Aorta (tissue), 5 donors: ENCODE results near the gene TBL1XR1. TPM values are rescaled to one million over a fixed set of nuclear protein-coding genes. Genes with fewer than 3 reads are reported as not detected.

ENCODE experiments used
- ATAC-seq: fragments of 200-7000 bp; cut with Tn5 transposase; one replicate; pipeline ENCODE4 v1.9.1; 2022; ENCODE audit warnings: moderate library complexity; ENCODE audit not compliant: low FRiP score
- DNase-seq, 2 donors: peaks; one replicate each; pipeline ENCODE4 v3.0.0-alpha.2; 2020
- H3K27ac ChIP-seq, 2 donors: one replicate each; pipeline ENCODE4 v1.5.1; 2013; ENCODE audit warnings: low read length in 2 of 2, mild to moderate bottlenecking in 2 of 2, moderate library complexity in 2 of 2, control low read depth in 1 of 2, inconsistent platforms in 1 of 2, low read depth in 1 of 2
- H3K27me3 ChIP-seq, 2 donors: one replicate each; pipeline ENCODE4 v1.6.1; 2013; ENCODE audit warnings: control low read depth in 1 of 2, low read length in 1 of 2, mild to moderate bottlenecking in 1 of 2, moderate library complexity in 1 of 2; ENCODE audit not compliant: insufficient read depth in 2 of 2, control insufficient read depth in 1 of 2
- H3K36me3 ChIP-seq, 2 donors: one replicate each; pipeline ENCODE4 v1.6.1; 2013; ENCODE audit warnings: control low read depth in 1 of 2, low read length in 1 of 2, mild to moderate bottlenecking in 1 of 2; ENCODE audit not compliant: insufficient read depth in 2 of 2, control insufficient read depth in 1 of 2
- H3K4me1 ChIP-seq, 2 donors: one replicate each; pipeline ENCODE4 v1.6.1; 2013; ENCODE audit warnings: low read length in 2 of 2, control low read depth in 1 of 2, mild to moderate bottlenecking in 1 of 2, moderate library complexity in 1 of 2; ENCODE audit not compliant: insufficient read depth in 2 of 2, control insufficient read depth in 1 of 2
- H3K4me3 ChIP-seq, 2 donors: one replicate each; pipeline ENCODE4 v1.5.1; 2013; ENCODE audit warnings: low read length in 2 of 2, control low read depth in 1 of 2, mild to moderate bottlenecking in 1 of 2
- H3K9me3 ChIP-seq: one replicate; pipeline ENCODE4 v1.6.1; 2013; ENCODE audit warnings: mild to moderate bottlenecking, low read length; ENCODE audit not compliant: control insufficient read depth
- WGBS, 2 donors: extraction: QIAGEN DNeasy Blood & Tissue Kit; methylation state at CpG; one replicate each; pipeline ENCODE4 v1.1.7; 2013; 5-methylcytosine and 5-hydroxymethylcytosine counted together
- intact Hi-C, 2 donors: fragments of 100-400 bp; cut with DNase I; formaldehyde crosslinking; loops; one replicate each; pipeline versions ENCODE4 v1.14.2 to v1.15.0; 2022
- long read RNA-seq, 2 donors: library from polyadenylated mRNA; unstranded; transcript quantifications; one replicate each; pipeline ENCODE4 v2.0.0, GENCODE V29; 2020 to 2021
- polyA plus RNA-seq, 2 donors: library from polyadenylated mRNA; stranded (reverse); fragments of 200-250 nt; gene quantifications; one replicate each; pipeline ENCODE4 v1.2.3, GENCODE V29; 2013
- total RNA-seq, 2 donors: library from RNA; stranded (reverse); fragmentation: NEBNext Ultra II Directional; extraction: Animal tissue kit (Norgen Biotek cat#: 25700); gene quantifications; one replicate each; pipeline ENCODE4 v1.2.1, GENCODE V29; 2021
- donor health status: healthy with polysubstance abuse.
- donor health status: Bipolar disorder and iron deficiency.
- donor health status: DM: no; HTN: no; CAD: no.
- donor health status: DM: no; HTN: no; CAD: no.
- donor health status: DM: yes; HTN: yes; CAD: no.

Gene TBL1XR1
- total RNA-seq = 100 to 1,000 TPM; 129 to 200 TPM
- 10 to 100 TPM; 19.0 to 33.6 TPM for polyA plus RNA-seq
- long read RNA-seq, donor 1, full-length matches to known transcripts = 6 of 28 reads
- long read RNA-seq, donor 1, partial matches to known transcripts = 2 of 28 reads
- long read RNA-seq, donor 1, other reads (novel, unspliced or antisense) = 20 of 28 reads
- long read RNA-seq, donor 2, full-length matches to known transcripts = 8 of 36 reads
- long read RNA-seq, donor 2, partial matches to known transcripts = 11 of 36 reads
- long read RNA-seq, donor 2, other reads (novel, unspliced or antisense) = 17 of 36 reads

DNA sequence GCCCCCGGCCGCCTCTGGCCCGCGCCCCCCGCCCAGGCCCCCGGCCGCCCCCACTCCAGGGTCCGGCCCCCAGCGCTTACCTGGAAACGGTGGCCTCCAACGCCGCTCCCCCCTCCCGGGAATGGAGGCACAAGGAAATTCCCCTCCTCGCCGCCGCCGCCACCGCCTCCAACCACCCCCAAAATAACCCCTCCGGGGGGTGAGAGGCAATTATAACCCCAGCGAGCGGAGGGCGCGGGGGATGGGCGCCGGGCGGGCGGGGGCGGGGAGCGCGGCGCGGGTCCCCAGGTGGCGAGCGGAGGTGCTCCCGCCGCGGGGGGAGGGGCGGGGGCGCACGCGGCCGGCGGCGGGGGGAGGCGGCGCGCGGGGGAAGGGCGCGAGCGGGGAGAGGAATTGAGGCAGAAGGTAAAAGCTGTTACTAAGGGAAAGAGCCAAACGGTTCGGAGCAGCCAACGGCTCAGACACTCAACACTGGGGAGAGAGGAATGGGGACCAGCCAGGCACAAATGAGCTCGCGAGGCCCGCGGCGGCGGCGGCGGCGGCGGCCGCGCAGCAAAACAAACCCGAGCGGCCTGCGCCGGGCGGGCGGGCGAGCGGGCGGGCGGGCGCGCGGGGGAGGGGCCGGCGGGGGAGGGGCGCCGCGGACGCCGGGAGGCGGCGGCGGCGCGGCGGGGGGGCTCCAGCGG lies at the start of gene TBL1XR1:
Gene TBL1XR1, minus strand, starts transcription at position 442 of the 686 bp plus-strand sequence. CDS start 132,505 bp downstream, outside the sequence.
- peaks cover 0 to 3% of the 10 kb centered on the region in 2 donors for H3K4me1 ChIP-seq
- peak; percentile 95 to 96 for DNase-seq
- H3K9me3 ChIP-seq = no peaks in the 10 kb centered on the region
- peak within 1 kb of the TSS; percentile 99 to 100 for H3K4me3 ChIP-seq
- intact Hi-C loops = loop anchor here (1.0 to 10.0 kb wide), 7 partner anchors 72 to 1128 kb away; no protein-coding TSS in a partner anchor
- ATAC-seq = peak; percentile 90
- 1% methylated on average over 34 to 93 of the region's 93 CpGs for WGBS, 2 donors
- H3K27me3 ChIP-seq = no peaks in the 10 kb centered on the region
- no peaks in the 10 kb centered on the region for H3K36me3 ChIP-seq
- H3K27ac ChIP-seq = peak within 1 kb of the TSS; percentile 87 to 94

- Histone ChIP-seq H3K27ac (no peak overlapping the region), H3K9me3 (no peaks in the 10 kb centered on the region), H3K4me1 (no peaks in the 10 kb centered on the region), H3K4me3 (no peak overlapping the region), H3K27me3 (no peaks in the 10 kb centered on the region), H3K36me3 (no peaks in the 10 kb centered on the region)
- DNase-seq (no peak), ATAC-seq (no peak)
- intact Hi-C loops = no loop called here
- 97 to 99% methylated on average over 6 of the region's 6 CpGs for WGBS, 2 donors
Measured at GRCh38 chr3:177245250-177245649, 48.0 kb upstream of the TBL1XR1 start.

- Histone ChIP-seq H3K9me3 (no peaks in the 10 kb centered on the region), H3K4me1 (no peaks in the 10 kb centered on the region), H3K4me3 (no peak overlapping the region), H3K27ac (no peak overlapping the region), H3K27me3 (no peaks in the 10 kb centered on the region), H3K36me3 (no peaks in the 10 kb centered on the region)
- WGBS, 2 donors = 94 to 96% methylated on average over 3 of the region's 3 CpGs
- no peak for ATAC-seq
- no peak for DNase-seq
- intact Hi-C loops = no loop called here
Measured at GRCh38 chr3:177244606-177245005, 47.3 kb upstream of the TBL1XR1 start.

DNA sequence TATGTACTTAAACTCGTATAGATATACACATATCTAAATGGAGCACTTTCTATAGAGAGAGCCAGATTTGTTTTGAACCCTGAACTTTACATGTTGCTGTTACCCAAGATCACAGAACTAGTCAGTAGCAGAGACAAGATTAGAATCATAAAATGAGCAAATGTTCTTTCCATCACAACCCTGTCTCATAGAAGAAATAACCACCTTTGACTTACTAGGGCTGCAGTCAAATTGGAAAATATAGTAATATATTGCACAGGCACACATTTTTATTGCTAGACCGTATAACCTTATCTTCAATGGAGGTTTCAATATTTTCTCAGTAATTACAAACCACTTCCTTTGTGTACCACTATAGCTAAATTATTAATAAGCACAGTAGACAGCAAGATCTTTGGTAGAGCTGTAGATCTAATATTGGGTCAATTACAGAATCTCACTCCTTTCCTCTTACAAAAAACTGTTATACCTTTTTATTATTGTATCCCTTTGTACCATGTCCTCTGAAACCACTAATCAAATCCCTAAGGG lies 41.5 kb upstream of the TBL1XR1 start:
- Histone ChIP-seq H3K9me3 (no peaks in the 10 kb centered on the region), H3K4me3 (no peak overlapping the region), H3K27me3 (no peaks in the 10 kb centered on the region), H3K36me3 (no peaks in the 10 kb centered on the region), H3K27ac (no peak overlapping the region), H3K4me1 (no peaks in the 10 kb centered on the region)
- 84 to 88% methylated on average over 2 of the region's 2 CpGs for WGBS, 2 donors
- DNase-seq (no peak), ATAC-seq (no peak)
- intact Hi-C loops = no loop called here

GRCh38 chr3:177237206-177237605 lies 39.9 kb upstream of the TBL1XR1 start:
- no peaks in the 10 kb centered on the region for H3K27me3 ChIP-seq
- no peak overlapping the region for H3K27ac ChIP-seq
- ATAC-seq (no peak), DNase-seq (no peak)
- intact Hi-C loops = no loop called here
- H3K36me3 ChIP-seq = no peaks in the 10 kb centered on the region
- H3K4me3 ChIP-seq = no peak overlapping the region
- H3K9me3 ChIP-seq = no peaks in the 10 kb centered on the region
- 77 to 80% methylated on average over 4 of the region's 4 CpGs for WGBS, 2 donors
- no peaks in the 10 kb centered on the region for H3K4me1 ChIP-seq

DNA sequence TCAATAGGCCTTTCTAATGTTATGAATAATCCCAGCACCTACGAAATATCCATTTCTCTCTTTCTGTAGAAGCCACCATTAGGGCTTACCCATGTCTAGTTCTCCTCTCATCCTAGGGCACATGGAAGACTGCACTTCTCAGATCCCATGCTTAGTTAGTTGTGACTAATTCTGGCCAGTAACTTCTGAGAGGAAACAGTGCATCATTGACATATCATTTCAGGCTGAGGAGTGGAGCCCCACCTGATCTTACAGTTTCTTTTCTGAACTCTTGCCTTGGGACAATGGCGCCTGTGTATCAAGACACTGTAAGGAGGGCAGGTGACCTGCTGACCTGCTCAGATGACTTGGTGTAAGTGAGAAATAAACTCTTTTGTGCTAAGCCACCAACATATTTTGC lies 39.4 kb upstream of the TBL1XR1 start:
- Histone ChIP-seq H3K27ac (no peak overlapping the region), H3K4me1 (no peaks in the 10 kb centered on the region), H3K27me3 (no peaks in the 10 kb centered on the region), H3K9me3 (no peaks in the 10 kb centered on the region), H3K36me3 (no peaks in the 10 kb centered on the region), H3K4me3 (no peak overlapping the region)
- WGBS, 2 donors = 93 to 97% methylated on average over 2 of the region's 2 CpGs
- ATAC-seq (no peak), DNase-seq (no peak)
- intact Hi-C loops = no loop called here

- intact Hi-C loops = no loop called here
- Histone ChIP-seq H3K9me3 (no peaks in the 10 kb centered on the region), H3K4me1 (no peaks in the 10 kb centered on the region), H3K36me3 (no peaks in the 10 kb centered on the region), H3K27ac (no peak overlapping the region), H3K27me3 (no peaks in the 10 kb centered on the region), H3K4me3 (no peak overlapping the region)
- no peak for DNase-seq
- 91 to 92% methylated on average over 2 of the region's 2 CpGs for WGBS, 2 donors
- no peak for ATAC-seq
Measured at GRCh38 chr3:177234121-177234520, 36.8 kb upstream of the TBL1XR1 start.

- no peak for ATAC-seq
- no peak for DNase-seq
- intact Hi-C loops = no loop called here
- Histone ChIP-seq H3K36me3 (no peaks in the 10 kb centered on the region), H3K4me3 (no peak overlapping the region), H3K4me1 (no peaks in the 10 kb centered on the region), H3K27me3 (no peaks in the 10 kb centered on the region), H3K9me3 (no peaks in the 10 kb centered on the region), H3K27ac (no peak overlapping the region)
- WGBS, 2 donors = 93 to 94% methylated on average over 2 of the region's 2 CpGs
Measured at GRCh38 chr3:177231242-177231641, 34.0 kb upstream of the TBL1XR1 start.

DNA sequence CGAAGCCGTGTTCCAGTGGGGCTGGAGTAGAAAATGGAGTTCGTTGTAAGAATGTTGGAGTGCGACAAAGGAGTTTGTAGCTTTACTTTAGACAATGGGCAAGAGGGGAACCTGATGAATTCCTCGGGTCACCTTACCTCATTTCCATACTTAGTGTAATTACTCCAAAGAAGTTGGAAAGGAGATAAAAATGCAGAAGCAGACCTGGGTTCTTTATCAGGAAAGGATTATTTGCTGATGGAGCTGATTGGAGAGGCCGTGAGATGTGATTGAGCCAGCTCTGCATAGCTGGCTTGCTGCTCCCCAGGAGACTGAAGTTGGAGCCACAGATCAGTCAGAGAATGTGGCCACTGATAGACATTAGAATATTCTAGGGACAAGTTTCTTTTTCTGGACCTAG lies 33.4 kb upstream of the TBL1XR1 start:
- Histone ChIP-seq H3K27me3 (no peaks in the 10 kb centered on the region), H3K36me3 (no peaks in the 10 kb centered on the region), H3K27ac (no peak overlapping the region), H3K4me1 (no peaks in the 10 kb centered on the region), H3K9me3 (no peaks in the 10 kb centered on the region), H3K4me3 (no peak overlapping the region)
- ATAC-seq = no peak
- DNase-seq = no peak
- intact Hi-C loops = no loop called here
- WGBS, 2 donors = 95 to 98% methylated on average over 6 of the region's 6 CpGs
